Kidney (tissue), 14 donors: Measurements from ENCODE around the gene ACVRL1. TPM values are rescaled to one million over a fixed set of nuclear protein-coding genes. Genes with fewer than 3 reads are reported as not detected.

Experiments used
- DNase-seq, 5 donors: peaks; one replicate each; pipeline ENCODE4 v3.0.0-alpha.2; 2013 to 2020
- FAIRE-seq: peaks from 2 replicates; lab custom pipeline; 2012; peaks lifted over from hg19 to GRCh38; lab: Jason Lieb, UNC
- H3K27ac ChIP-seq, 2 donors: one replicate each; pipeline ENCODE4 v1.7.0; 2013; ENCODE audit warnings: low read depth in 2 of 2, low read length in 2 of 2, inconsistent platforms in 1 of 2
- H3K27me3 ChIP-seq: one replicate; pipeline ENCODE4 v1.7.1; 2013; ENCODE audit warnings: low read length, inconsistent platforms; ENCODE audit not compliant: control insufficient read depth, insufficient read depth
- H3K36me3 ChIP-seq, 3 donors: one replicate each; pipeline versions ENCODE4 v1.7.0 to v1.7.1; 2013; ENCODE audit warnings: low read length in 3 of 3, control low read depth in 1 of 3, inconsistent platforms in 1 of 3; ENCODE audit not compliant: insufficient read depth in 3 of 3, control insufficient read depth in 2 of 3
- H3K4me1 ChIP-seq, 3 donors: one replicate each; pipeline versions ENCODE4 v1.7.0 to v1.7.1; 2013; ENCODE audit warnings: low read length in 3 of 3, inconsistent platforms in 1 of 3, low read depth in 1 of 3; ENCODE audit not compliant: control insufficient read depth in 2 of 3, insufficient read depth in 2 of 3
- H3K4me3 ChIP-seq, 3 donors: one replicate each; pipeline versions ENCODE4 v1.7.0 to v1.8.1; 2013; ENCODE audit warnings: low read length in 3 of 3, control low read depth in 1 of 3, inconsistent platforms in 1 of 3
- H3K9ac ChIP-seq, 3 donors: one replicate each; pipeline versions ENCODE4 v1.7.0 to v1.7.1; 2013; ENCODE audit warnings: low read length in 3 of 3, control low read depth in 1 of 3, inconsistent platforms in 1 of 3
- H3K9me3 ChIP-seq, 3 donors: one replicate each; pipeline versions ENCODE4 v1.7.0 to v1.7.1; 2013; ENCODE audit warnings: low read length in 3 of 3, control low read depth in 1 of 3, inconsistent platforms in 1 of 3; ENCODE audit not compliant: control insufficient read depth in 2 of 3, insufficient read depth in 1 of 3
- CTCF ChIP-seq: IDR thresholded peaks from 3 replicates; pipeline ENCODE4 v1.5.1; 2012; ENCODE audit warnings: mild to moderate bottlenecking, moderate library complexity, borderline replicate concordance; ENCODE audit not compliant: insufficient read depth; ENCODE audit errors: extremely low read depth
- intact Hi-C: fragments of 100-400 bp; cut with DNase I; formaldehyde crosslinking; loops from one replicate; pipeline ENCODE4 v1.11.1; 2022
- polyA plus RNA-seq: library from polyadenylated mRNA; stranded (reverse); fragments of 350-450 nt; fragmentation: Illumina TruSeq; extraction: RNeasy Lipid Tissue Mini Kit (QIAGEN cat#74804); gene quantifications from one replicate; pipeline ENCODE4 v1.2.3, GENCODE V29; 2014; ENCODE audit warnings: low read depth, low replicate concordance; ENCODE audit not compliant: insufficient read depth
- total RNA-seq: library from RNA; stranded (reverse); fragmentation: NEBNext Ultra II Directional; extraction: Animal tissue kit (Norgen Biotek cat#: 25700); gene quantifications from one replicate; pipeline ENCODE4 v1.2.1, GENCODE V29; 2021
- donor health status: control.
- donor health status: control.
- donor health status: control.
- donor health status: control.
- donor health status: control.
- donor health status: DM: yes; HTN: yes; CAD: no.
- donor health status: Normal renal cell carcinoma (clear cell type).

Gene ACVRL1
- total and polyA plus RNA-seq, 2 donors from 2014 or later: 29.1 to 88.4 TPM

- Histone ChIP-seq H3K36me3 (peaks cover 0 to 6% (median 2%) of the 10 kb centered on the region in 3 donors), H3K9me3 (no peaks in the 10 kb centered on the region), H3K9ac (peak overlapping the region in 1 of 3 donors; percentile 17), H3K4me3 (peak overlapping the region in 1 of 3 donors; percentile 15), H3K4me1 (peaks cover 0 to 52% (median 38%) of the 10 kb centered on the region in 3 donors), H3K27me3 (no peaks in the 10 kb centered on the region), H3K27ac (peak overlapping the region; percentile 5 to 38)
- FAIRE-seq: no peak
- DNase-seq: no peak
- intact Hi-C loops: no loop called here
- TF ChIP-seq CTCF: no peak
Observed at GRCh38 chr12:51959211-51959610, 51.9 kb downstream of the ACVRL1 start.

GRCh38 chr12:51959921-51960320 lies 52.6 kb downstream of the ACVRL1 start:
- Histone ChIP-seq H3K27me3 (no peaks in the 10 kb centered on the region), H3K9ac (no peak overlapping the region), H3K4me3 (no peak overlapping the region), H3K36me3 (peaks cover 0 to 6% (median 2%) of the 10 kb centered on the region in 3 donors), H3K4me1 (peaks cover 0 to 45% (median 38%) of the 10 kb centered on the region in 3 donors), H3K27ac (no peak overlapping the region), H3K9me3 (no peaks in the 10 kb centered on the region)
- no peak for DNase-seq
- TF ChIP-seq CTCF: no peak
- no peak for FAIRE-seq
- intact Hi-C loops: no loop called here

GRCh38 chr12:51960488-51960887 lies 53.2 kb downstream of the ACVRL1 start:
- FAIRE-seq (no peak), DNase-seq (no peak)
- Histone ChIP-seq H3K9ac (no peak overlapping the region), H3K4me3 (peak overlapping the region in 1 of 3 donors; percentile 5), H3K4me1 (peaks cover 0 to 40% (median 34%) of the 10 kb centered on the region in 3 donors), H3K9me3 (no peaks in the 10 kb centered on the region), H3K36me3 (peaks cover 0 to 6% (median 2%) of the 10 kb centered on the region in 3 donors), H3K27me3 (no peaks in the 10 kb centered on the region), H3K27ac (peak overlapping the region in 1 of 2 donors; percentile 12)
- no peak for TF ChIP-seq CTCF
- intact Hi-C loops: no loop called here

GRCh38 chr12:51960890-51961289 lies 53.6 kb downstream of the ACVRL1 start:
- H3K27me3 ChIP-seq: no peaks in the 10 kb centered on the region
- no peak overlapping the region for H3K9ac ChIP-seq
- peak overlapping the region in 1 of 3 donors; percentile 5 for H3K4me3 ChIP-seq
- FAIRE-seq: no peak
- H3K9me3 ChIP-seq: no peaks in the 10 kb centered on the region
- peaks cover 0 to 36% (median 34%) of the 10 kb centered on the region in 3 donors for H3K4me1 ChIP-seq
- peaks cover 0 to 6% (median 2%) of the 10 kb centered on the region in 3 donors for H3K36me3 ChIP-seq
- H3K27ac ChIP-seq: peak overlapping the region in 1 of 2 donors; percentile 12
- no peak for TF ChIP-seq CTCF
- intact Hi-C loops: no loop called here
- DNase-seq: no peak
